HUES6 (cell line): ENCODE results near the gene ATP10D.

Source experiments
- H3K27ac ChIP-seq: 2 replicates; pipeline ENCODE4 v1.7.0; 2013; ENCODE audit warnings: low read depth, mild to moderate bottlenecking, low read length, inconsistent platforms
- H3K27me3 ChIP-seq: 2 replicates; pipeline ENCODE4 v1.6.1; 2013; ENCODE audit warnings: low read length; ENCODE audit not compliant: control insufficient read depth, insufficient read depth
- H3K36me3 ChIP-seq: 2 replicates; pipeline ENCODE4 v1.6.1; 2013; ENCODE audit warnings: low read length; ENCODE audit not compliant: control insufficient read depth, insufficient read depth
- H3K4me1 ChIP-seq: 2 replicates; pipeline ENCODE4 v1.6.1; 2013; ENCODE audit warnings: low read length; ENCODE audit not compliant: control insufficient read depth, insufficient read depth
- H3K4me3 ChIP-seq: 2 replicates; pipeline ENCODE4 v1.5.1; 2013; ENCODE audit warnings: low read depth, low read length
- H3K9ac ChIP-seq: one replicate; pipeline ENCODE4 v1.6.1; 2013; ENCODE audit warnings: mild to moderate bottlenecking, low read length
- H3K9me3 ChIP-seq: 2 replicates; pipeline ENCODE4 v1.6.1; 2013; ENCODE audit warnings: low read depth, low read length; ENCODE audit not compliant: control insufficient read depth, insufficient read depth

The ATP10D gene

GRCh38 chr4:47624031-47624441, 139.0 kb downstream of the ATP10D start:
- Histone ChIP-seq H3K27me3 (no peaks in the 10 kb centered on the region), H3K36me3 (no peaks in the 10 kb centered on the region), H3K9me3 (no peaks in the 10 kb centered on the region), H3K4me3 (no peak overlapping the region), H3K27ac (no peak overlapping the region), H3K4me1 (no peaks in the 10 kb centered on the region), H3K9ac (no peak overlapping the region)

- Histone ChIP-seq H3K9me3 (no peaks in the 10 kb centered on the region), H3K27ac (no peak overlapping the region), H3K4me3 (no peak overlapping the region), H3K4me1 (no peaks in the 10 kb centered on the region), H3K36me3 (no peaks in the 10 kb centered on the region), H3K27me3 (no peaks in the 10 kb centered on the region), H3K9ac (no peak overlapping the region)
These were observed 146.1 kb downstream of the ATP10D start for GRCh38 chr4:47631161-47631560.

GRCh38 chr4:47639531-47639930, 154.5 kb downstream of the ATP10D start:
- Histone ChIP-seq H3K9me3 (peaks cover 12% of the 10 kb centered on the region; the same call in 1 of the 2 replicates), H3K4me3 (no peak overlapping the region), H3K36me3 (no peaks in the 10 kb centered on the region), H3K9ac (no peak overlapping the region), H3K4me1 (no peaks in the 10 kb centered on the region), H3K27me3 (no peaks in the 10 kb centered on the region), H3K27ac (no peak overlapping the region)

GRCh38 chr4:47640911-47641310, 155.8 kb downstream of the ATP10D start:
- Histone ChIP-seq H3K4me3 (no peak overlapping the region), H3K4me1 (no peaks in the 10 kb centered on the region), H3K27me3 (no peaks in the 10 kb centered on the region), H3K9me3 (peaks cover 12% of the 10 kb centered on the region; the same call in 1 of the 2 replicates), H3K27ac (no peak overlapping the region), H3K9ac (no peak overlapping the region), H3K36me3 (no peaks in the 10 kb centered on the region)

GRCh38 chr4:47641755-47642154, 156.7 kb downstream of the ATP10D start:
- Histone ChIP-seq H3K9me3 (peaks cover 8% of the 10 kb centered on the region; the same call in 1 of the 2 replicates), H3K4me3 (no peak overlapping the region), H3K9ac (no peak overlapping the region), H3K27ac (no peak overlapping the region), H3K27me3 (no peaks in the 10 kb centered on the region), H3K36me3 (no peaks in the 10 kb centered on the region), H3K4me1 (no peaks in the 10 kb centered on the region)

- Histone ChIP-seq H3K4me1 (no peaks in the 10 kb centered on the region), H3K36me3 (no peaks in the 10 kb centered on the region), H3K9me3 (peaks cover 6% of the 10 kb centered on the region; the same call in 1 of the 2 replicates), H3K4me3 (no peak overlapping the region), H3K9ac (no peak overlapping the region), H3K27me3 (no peaks in the 10 kb centered on the region), H3K27ac (no peak overlapping the region)
These were observed 157.2 kb downstream of the ATP10D start for GRCh38 chr4:47642191-47642830.
